ENCODE measurements around the gene DAAM2.

Gene DAAM2

GRCh38 chr6:39902136-39902535 is 110.0 kb downstream of the DAAM2 start:
- TF ChIP-seq GATA3 (IDR thresholded peaks at IDR 0.05; ENCODE audit: low read depth, low read length) (no peak), GATA2 (IDR thresholded peaks at IDR 0.05; ENCODE audit: low read depth, low read length) (no peak)

- no peak for TF ChIP-seq GATA3 (IDR thresholded peaks at IDR 0.05; ENCODE audit: low read depth, low read length)
- no peak for TF ChIP-seq GATA2 (IDR thresholded peaks at IDR 0.05; ENCODE audit: low read depth, low read length)
These were observed 110.8 kb downstream of the DAAM2 start for GRCh38 chr6:39902786-39903465.

GRCh38 chr6:39903656-39904055 is 111.5 kb downstream of the DAAM2 start:
- TF ChIP-seq GATA3 (IDR thresholded peaks at IDR 0.05; ENCODE audit: low read depth, low read length) (no peak), GATA2 (IDR thresholded peaks at IDR 0.05; ENCODE audit: low read depth, low read length) (no peak)

- TF ChIP-seq GATA3 (IDR thresholded peaks at IDR 0.05; ENCODE audit: low read depth, low read length) (no peak), GATA2 (IDR thresholded peaks at IDR 0.05; ENCODE audit: low read depth, low read length) (no peak)
These were observed 112.9 kb downstream of the DAAM2 start for GRCh38 chr6:39904946-39905639.

GRCh38 chr6:39905640-39905975 is 113.4 kb downstream of the DAAM2 start:
- no peak for TF ChIP-seq GATA2 (IDR thresholded peaks at IDR 0.05; ENCODE audit: low read depth, low read length)
- TF ChIP-seq GATA3 (IDR thresholded peaks at IDR 0.05; ENCODE audit: low read depth, low read length) = no peak

GRCh38 chr6:39906318-39906761 is 114.2 kb downstream of the DAAM2 start:
- no peak for TF ChIP-seq GATA3 (IDR thresholded peaks at IDR 0.05; ENCODE audit: low read depth, low read length)
- TF ChIP-seq GATA2 (IDR thresholded peaks at IDR 0.05; ENCODE audit: low read depth, low read length) = no peak

GRCh38 chr6:39907871-39908575 is 115.8 kb downstream of the DAAM2 start:
- TF ChIP-seq GATA3 (IDR thresholded peaks at IDR 0.05; ENCODE audit: low read depth, low read length) (no peak), GATA2 (IDR thresholded peaks at IDR 0.05; ENCODE audit: low read depth, low read length) (no peak)

GRCh38 chr6:39908838-39909583 is 116.8 kb downstream of the DAAM2 start:
- TF ChIP-seq GATA2 (IDR thresholded peaks at IDR 0.05; ENCODE audit: low read depth, low read length) = no peak
- TF ChIP-seq GATA3 (IDR thresholded peaks at IDR 0.05; ENCODE audit: low read depth, low read length) = no peak

- TF ChIP-seq GATA3 (IDR thresholded peaks at IDR 0.05; ENCODE audit: low read depth, low read length) = no peak
- TF ChIP-seq GATA2 (IDR thresholded peaks at IDR 0.05; ENCODE audit: low read depth, low read length) = no peak
These were observed 117.5 kb downstream of the DAAM2 start for GRCh38 chr6:39909701-39910100.

GRCh38 chr6:39910164-39910563 is 118.0 kb downstream of the DAAM2 start:
- no peak for TF ChIP-seq GATA3 (IDR thresholded peaks at IDR 0.05; ENCODE audit: low read depth, low read length)
- no peak for TF ChIP-seq GATA2 (IDR thresholded peaks at IDR 0.05; ENCODE audit: low read depth, low read length)

GRCh38 chr6:39910744-39911143 is 118.6 kb downstream of the DAAM2 start:
- TF ChIP-seq GATA2 (IDR thresholded peaks at IDR 0.05; ENCODE audit: low read depth, low read length) (no peak), GATA3 (IDR thresholded peaks at IDR 0.05; ENCODE audit: low read depth, low read length) (no peak)

GRCh38 chr6:39911513-39912125 is 119.4 kb downstream of the DAAM2 start:
- no peak for TF ChIP-seq GATA3 (IDR thresholded peaks at IDR 0.05; ENCODE audit: low read depth, low read length)
- TF ChIP-seq GATA2 (IDR thresholded peaks at IDR 0.05; ENCODE audit: low read depth, low read length) = no peak

GRCh38 chr6:39912446-39912845 is 120.3 kb downstream of the DAAM2 start:
- no peak for TF ChIP-seq GATA2 (IDR thresholded peaks at IDR 0.05; ENCODE audit: low read depth, low read length)
- no peak for TF ChIP-seq GATA3 (IDR thresholded peaks at IDR 0.05; ENCODE audit: low read depth, low read length)

All from SH-SY5Y (cell line).